AG10803 (cell line): ENCODE measurements around the gene CACNA1D.

Experiments used
- DNase-seq: peaks from one replicate; pipeline ENCODE4 v3.0.0; 2010; ENCODE audit warnings: low read depth
- H3K4me3 ChIP-seq: 2 replicates; pipeline ENCODE4 v1.5.1; 2011; ENCODE audit warnings: mild to moderate bottlenecking, low read length, control low read depth
- CTCF ChIP-seq: conservative IDR thresholded peaks from 2 replicates; pipeline ENCODE4 v1.5.1; 2011; ENCODE audit warnings: mild to moderate bottlenecking, low read length, control low read depth, inconsistent platforms

The CACNA1D gene

DNA sequence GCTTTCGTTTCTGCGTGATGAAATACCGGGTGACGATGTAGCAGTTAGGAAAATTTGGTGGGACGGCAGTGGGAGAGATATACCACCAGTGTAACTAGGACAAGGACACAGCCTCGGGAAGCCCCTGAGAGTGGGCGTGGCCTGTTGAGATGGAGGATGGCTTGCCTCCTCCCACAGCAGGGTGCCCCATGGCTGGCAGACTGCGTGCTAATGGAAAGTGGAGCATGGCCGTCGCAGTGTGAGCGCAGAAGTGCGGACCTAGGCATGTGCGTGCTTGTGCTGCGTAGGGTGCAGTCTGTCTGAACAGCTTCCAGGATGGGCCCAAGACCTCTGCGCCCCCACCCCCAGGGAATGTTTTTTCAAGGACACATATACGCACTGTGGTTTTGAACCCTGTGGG is 295.0 kb downstream of the CACNA1D start:
- no peak overlapping the region for H3K4me3 ChIP-seq
- DNase-seq, result no peak
- no peak for TF ChIP-seq CTCF

DNA sequence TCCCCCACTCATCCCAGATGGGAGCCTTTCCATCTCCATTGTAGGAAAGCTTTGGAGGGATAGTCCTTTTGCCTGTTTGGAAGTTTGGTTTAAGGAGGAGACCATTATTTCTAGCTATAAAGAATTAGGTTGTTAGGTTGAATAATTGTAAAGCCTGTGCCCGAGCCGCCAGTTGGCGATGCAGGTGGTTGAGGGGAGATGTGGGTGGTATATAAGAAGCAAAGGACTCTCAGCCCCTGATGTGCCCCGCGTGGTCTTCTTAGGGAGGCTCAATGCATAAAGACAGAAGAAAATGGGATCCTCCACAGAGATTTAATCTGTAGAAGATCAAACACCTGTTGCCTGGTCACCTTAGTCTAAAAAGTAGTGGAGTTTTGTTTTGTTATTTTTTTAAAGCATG is 296.1 kb downstream of the CACNA1D start:
- no peak overlapping the region for H3K4me3 ChIP-seq
- DNase-seq, result no peak
- TF ChIP-seq CTCF, result no peak

DNA sequence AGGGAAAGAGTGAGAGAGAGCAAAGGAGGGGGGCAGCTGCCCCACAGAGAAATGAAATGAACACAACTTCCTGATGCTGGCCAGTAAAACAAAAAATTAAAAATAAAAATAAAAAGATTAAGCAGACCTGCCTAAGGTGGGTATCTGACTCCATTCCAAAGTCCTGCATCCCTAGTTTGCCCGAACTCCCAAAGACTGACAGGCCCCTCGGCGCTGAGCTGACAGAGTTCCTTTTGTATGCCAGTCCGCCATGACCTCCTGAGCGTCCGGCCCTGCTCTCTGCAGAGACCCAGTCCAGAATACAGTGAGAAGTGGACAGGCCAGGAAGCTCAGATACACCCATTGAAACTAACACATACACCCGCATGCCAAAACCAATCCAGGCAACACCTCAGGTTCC is 296.9 kb downstream of the CACNA1D start:
- TF ChIP-seq CTCF, result no peak
- DNase-seq, result no peak
- no peak overlapping the region for H3K4me3 ChIP-seq

DNA sequence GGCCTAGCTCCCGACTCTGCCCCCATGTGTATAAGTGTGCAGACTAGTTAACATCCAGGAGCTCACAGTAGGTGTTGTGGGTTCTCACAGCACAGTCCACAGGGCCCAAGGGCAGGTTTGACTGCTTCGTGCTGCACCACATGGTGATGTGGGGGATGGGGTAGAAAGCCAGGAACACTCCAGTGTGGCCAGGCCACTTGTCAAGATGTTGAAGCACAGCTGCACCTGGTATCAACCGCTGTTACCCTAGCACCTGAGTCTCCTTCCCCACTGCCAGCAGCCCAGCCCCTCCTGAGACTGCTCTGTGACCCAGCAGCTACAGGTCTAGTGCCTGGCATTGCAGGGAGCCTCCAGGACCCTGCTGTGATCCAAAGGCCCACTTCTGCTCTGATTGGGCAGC is 298.5 kb downstream of the CACNA1D start:
- no peak for TF ChIP-seq CTCF
- no peak overlapping the region for H3K4me3 ChIP-seq
- DNase-seq, result no peak

- DNase-seq, result peak; percentile 55
- H3K4me3 ChIP-seq, result no peak overlapping the region
- no peak for TF ChIP-seq CTCF
These were observed 300.2 kb downstream of the CACNA1D start for GRCh38 chr3:53794597-53794996.

DNA sequence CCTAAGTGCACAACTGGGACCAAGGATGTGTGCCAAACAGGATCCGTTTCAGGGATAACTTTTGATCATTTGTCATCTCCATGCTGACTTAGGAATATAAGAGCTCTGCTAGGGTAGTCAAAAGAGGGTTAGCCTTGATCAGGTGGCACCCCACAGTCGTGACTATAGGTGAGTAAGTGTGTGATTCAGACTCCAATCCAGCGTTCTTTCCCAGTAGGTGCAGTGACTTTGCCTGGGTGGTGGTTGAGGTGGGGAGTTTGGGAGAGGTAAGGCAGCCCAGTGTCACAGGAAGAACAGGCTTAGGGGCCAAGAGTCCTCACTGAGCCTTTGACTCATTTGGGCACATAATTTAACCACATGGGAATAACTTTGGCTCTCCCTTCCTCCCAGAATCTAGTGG is 300.8 kb downstream of the CACNA1D start:
- TF ChIP-seq CTCF, result no peak
- no peak overlapping the region for H3K4me3 ChIP-seq
- DNase-seq, result no peak

DNA sequence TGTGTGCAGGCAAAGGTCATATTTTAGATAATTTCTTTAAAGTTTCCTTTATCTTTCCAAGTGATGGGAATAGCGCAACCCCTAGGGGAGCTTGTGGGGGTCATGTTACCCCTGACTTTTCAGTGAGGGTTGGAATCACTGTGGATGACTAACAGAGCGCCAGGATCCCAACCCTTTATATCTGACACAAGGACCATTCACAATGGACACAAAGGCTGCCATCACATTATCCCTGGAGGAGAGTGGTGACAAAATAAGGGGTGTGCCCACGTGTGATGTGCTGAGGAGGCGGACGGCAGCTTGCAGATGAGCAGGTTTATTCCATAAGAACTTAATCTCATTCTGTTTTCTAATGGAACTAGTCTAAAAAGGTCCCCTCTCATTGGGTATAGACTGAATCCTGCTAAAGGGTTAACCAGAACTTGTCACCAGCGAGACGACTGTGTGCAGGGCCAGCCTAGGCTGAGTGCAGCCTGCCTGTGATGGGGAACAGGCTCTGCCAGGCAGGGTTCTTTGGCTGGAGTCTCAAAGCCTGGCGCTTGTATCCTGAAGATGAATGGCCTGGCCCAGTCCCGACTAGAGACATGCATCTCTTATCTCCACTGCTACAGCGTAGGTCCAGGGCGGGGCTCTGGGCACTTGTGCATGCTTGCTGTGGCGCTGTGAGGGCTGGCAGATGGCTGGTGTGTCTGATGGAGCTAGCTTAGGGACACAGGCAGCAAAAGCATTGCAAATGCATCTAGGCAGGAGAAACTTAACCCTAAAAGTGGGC is 301.6 kb downstream of the CACNA1D start:
- DNase-seq, result no peak
- no peak overlapping the region for H3K4me3 ChIP-seq
- TF ChIP-seq CTCF, result no peak
